HG03342 (cell line): Measurements from ENCODE around the gene SMIM36.
"Not testable (repeated sequence)": the region's sequence is repeated elsewhere in the genome, so short reads cannot be mapped to it uniquely, and the experiment has no call there.

ENCODE experiments used
- ATAC-seq: cut with Tn5 transposase; IDR thresholded peaks from one replicate; pipeline ENCODE4 v1.9.1; 2021; ENCODE audit warnings: mild to moderate bottlenecking, moderate library complexity; ENCODE audit not compliant: unreplicated experiment

SMIM36 gene

DNA sequence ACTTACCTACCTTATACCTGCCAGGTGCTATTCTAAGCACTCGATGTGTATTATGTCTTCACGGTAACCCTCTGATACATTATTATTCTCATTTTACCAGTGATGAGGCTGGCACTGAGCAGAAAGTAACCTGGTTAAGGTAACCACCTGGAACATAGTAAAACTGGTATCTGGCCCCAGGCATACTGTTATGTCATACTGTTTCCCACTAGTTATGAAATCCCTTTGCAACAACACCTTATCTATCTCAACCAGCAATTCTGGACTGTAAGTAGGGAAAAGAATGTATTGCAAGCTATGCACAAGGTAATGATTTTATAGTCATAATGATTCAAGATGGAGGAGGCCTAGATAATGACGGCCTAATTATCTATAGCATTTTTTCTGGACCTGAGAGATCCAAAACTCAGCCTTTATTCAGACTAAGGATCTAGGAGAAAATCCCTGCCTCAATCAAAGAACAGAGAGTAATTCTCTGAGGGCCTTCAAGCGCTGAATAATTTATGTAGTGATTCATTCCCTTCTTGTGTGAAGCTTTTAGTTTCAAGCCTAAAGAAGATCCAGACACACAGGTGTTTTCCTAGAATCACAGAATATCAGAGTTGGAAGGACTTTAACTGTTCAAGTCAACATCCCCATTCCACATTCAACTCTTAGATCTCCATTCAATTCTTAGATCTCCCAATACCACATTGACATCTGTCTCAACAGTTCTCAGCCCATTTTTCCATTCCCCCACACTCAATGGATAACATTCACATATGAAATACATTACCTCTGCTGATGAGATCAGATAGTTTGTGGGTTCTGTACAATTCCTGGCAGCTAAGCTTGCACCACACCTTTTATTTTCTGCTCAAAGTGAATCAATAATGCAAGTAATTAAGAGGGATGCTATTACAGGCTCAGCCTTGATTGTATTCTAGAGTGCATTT lies 74.8 kb downstream of the SMIM36 start:
- peak; percentile 15 for ATAC-seq

GRCh38 chr17:55435408-55435807 lies 75.8 kb downstream of the SMIM36 start:
- no peak for ATAC-seq

DNA sequence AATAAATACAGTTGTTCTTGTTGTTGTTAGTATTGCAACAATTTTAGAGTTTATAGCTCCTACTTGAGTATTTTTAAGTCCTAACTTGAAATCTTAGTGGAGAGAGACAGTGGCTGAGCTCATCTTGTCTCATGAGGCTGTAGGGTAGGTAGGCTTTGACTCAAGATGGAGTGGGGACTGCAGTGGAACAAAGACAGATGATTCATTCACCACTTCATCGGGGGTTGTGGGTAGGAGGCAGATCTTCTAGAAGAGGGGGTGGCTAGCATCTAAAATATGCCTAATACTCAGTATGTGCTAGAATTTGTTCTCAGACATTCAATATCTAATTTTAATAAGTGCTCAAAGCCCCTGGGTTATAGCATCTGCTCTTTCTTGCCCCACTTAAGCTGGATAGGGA lies 76.5 kb downstream of the SMIM36 start:
- no peak for ATAC-seq

GRCh38 chr17:55433629-55434422 lies 77.4 kb downstream of the SMIM36 start:
- ATAC-seq: no peak

- no peak for ATAC-seq
These were observed 78.1 kb downstream of the SMIM36 start for GRCh38 chr17:55433029-55433628.

DNA sequence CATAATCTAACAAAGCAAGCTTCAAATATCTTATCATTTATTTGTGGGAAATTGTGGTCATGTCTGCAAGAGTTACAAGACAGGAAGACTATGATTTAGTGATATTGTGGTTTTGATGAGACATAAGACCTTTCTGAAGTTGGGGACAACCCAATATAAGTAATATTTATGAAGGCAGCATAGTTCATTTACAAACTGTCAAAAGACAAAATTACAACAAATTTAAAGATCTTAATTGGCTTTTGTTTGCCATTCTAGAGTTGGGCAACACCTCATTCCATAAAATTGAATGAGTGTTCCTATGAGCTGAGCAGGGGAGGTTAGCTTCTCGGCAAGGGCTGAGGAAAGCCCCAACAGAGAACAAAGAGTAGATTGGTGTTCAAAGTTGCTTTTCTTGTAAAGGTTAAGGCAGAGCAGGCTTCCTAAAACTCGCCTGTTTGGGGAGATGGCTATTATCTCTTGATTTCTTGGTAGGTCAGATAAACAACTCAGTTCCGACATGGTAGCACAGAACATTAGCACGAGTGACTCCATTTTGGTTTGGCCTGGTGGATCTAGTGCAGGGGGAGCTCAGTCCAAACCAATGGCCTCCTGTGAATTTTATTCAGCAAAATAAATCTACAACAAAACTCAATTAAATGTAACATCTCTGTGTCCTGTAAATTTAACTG lies 78.8 kb downstream of the SMIM36 start:
- no peak for ATAC-seq

DNA sequence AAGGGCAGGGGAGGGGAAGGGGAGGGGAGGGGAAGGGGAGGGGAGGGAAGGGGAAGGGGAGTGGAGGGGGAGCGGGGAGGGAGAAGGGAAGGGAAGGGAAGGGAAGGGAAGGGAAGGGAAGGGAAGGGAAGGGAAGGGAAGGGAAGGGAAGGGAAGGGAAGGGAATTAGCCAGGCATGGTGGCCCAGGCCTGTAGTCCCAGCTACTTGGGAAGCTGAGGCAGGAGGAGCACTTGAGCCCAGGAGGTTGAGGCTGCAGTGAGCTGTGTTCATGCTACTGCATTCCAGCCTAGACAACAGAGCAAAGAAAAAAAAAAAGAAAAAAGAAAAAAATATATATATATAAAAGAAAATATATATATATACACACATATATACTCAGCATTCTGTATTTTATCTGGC lies 79.3 kb downstream of the SMIM36 start:
- ATAC-seq: not testable (repeated sequence)

DNA sequence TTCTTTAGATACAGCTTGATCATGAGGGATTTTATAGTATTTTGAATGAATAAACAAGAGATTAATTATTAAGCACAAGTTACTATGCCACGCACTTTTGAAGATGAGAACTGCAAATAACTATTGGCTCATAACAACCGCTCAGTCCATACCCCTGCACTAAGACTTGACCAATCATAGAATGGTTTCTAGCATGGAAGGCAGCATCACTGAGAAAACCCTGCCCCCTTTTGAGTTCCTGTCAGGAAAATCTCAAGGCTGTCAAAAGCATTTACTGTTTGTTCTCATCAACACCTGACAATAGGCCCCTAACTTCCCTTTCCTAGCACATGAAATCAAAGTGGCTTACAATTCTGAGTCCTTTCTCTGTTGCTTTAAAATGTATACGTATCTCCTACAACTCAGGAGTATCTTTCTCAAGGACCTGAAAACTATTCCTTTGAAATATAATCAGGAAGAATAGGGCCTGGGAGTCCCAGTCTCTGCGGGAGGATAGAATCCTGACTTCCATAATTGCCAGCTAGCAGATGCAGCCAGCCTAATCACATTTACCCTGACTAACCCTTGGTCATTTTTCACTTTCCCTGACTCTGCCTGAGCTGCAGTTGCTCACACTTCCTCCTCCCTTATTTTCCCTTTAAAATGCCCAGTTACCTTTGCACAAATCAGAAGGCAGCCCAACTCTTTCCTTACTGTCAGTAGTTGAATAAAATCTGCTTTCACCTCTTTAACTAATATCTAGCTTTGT lies 80.5 kb downstream of the SMIM36 start:
- no peak for ATAC-seq

DNA sequence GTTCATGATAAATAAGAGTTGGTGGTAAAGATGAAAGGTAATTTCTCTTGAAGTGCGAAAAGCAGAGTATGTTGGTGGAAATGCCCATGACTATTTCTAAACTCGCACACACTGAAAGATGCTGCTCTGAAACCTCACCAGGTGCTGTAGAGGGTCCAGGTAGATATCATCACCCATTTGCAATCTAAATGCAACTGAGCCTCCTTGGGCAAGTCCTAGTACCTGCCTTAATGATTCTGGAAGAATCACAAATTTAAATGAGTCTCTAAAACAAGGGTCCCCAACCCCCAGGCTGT lies 83.7 kb downstream of the SMIM36 start:
- ATAC-seq: peak; percentile 3

DNA sequence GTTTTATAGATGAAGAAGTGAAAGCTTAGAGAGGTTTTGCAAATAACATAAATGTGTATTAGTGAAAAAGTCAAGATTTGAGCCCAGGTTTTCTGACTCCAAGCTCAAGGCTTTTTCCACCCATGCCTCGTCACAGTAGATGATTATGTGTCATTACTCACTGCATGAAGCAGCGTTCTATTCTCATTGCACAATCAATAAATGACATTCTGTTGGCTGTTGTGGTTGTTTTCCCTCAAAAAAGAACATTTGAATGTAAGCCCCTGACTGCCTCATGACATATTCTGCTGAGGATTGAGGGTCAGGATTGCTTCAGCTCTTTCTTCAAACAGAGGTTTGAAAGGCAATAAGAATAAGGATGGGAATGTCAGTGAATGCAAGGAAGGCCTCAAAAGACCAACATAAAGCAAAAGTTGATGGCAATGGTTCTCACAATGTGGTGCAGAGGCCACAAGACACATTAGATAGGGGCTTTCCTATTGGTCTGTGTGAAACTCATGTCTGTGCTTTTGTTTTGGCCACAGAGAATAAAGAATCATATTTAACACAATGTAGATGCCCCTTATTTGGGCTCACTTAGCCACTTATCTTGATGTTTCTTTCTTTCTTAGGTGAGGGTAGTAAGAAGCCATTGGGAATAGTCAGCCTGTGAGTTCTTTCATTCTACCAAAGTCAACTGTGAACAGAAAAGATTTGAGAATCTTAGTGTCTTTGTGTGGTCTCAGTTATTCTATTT lies 84.2 kb downstream of the SMIM36 start:
- ATAC-seq: peak; percentile 45

DNA sequence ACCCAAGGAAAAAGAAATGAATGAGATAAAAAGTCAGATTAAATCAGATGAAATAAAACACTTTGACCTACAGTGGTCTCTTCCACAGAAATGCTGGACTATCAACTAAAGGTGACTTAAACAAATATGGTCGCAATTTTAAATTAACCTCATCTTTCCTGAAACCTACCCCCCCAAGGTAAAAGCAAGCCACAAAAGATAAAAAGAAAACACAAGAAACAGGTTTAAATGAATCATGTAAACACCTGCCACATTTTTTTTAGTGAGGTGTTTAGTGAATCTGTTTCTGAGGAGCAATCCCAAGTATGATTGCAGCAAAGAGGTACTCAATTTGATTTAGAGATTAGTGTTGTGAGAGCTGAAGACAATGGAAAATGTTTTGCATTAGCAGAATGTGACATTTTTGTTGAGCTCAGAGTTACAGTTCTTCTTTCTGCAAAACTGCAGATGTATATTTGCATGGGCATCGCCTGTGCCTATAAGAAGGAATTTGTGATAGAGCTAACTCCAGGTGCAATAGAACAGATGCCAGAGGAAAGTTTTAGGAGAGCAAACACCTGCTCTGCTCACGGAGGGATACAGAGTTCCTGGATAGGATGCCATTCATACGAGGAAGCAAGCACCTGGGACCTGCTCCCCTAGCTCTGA lies 86.2 kb downstream of the SMIM36 start:
- no peak for ATAC-seq

DNA sequence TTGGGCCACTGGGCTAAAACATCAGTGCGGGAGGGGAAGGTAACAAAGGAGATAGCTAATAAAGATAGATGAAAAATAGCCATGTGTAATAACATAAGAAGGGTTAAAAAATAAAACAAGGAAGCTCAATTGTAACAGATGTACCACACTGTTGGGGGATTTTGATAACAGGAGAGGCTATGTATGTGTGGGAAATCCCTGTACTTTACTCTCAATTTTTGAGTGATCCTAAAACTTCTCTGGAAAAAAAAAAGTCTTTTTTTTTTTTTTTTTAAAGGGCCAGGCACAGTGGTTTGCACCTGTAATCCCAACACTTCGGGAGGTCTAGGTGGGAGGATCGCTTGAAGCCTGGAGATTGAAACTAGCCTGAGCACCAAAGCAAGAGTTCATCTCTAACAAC lies 87.7 kb downstream of the SMIM36 start:
- no peak for ATAC-seq

DNA sequence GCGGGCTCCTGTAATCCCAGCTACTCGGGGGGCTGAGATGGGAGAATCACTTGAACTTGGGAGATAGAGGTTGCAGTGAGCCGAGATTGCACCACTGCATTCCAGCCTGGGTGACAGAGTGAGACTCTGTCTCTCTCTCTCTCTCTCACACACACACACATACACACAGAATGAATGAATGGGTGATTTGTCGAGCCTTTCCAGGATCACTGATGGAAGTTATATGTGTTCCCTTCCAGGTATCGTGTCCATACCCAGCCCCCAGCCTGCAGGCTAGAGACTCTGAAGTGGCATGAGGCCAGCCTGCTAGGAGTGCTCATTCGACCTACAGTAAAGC lies 88.5 kb downstream of the SMIM36 start:
- ATAC-seq: not testable (repeated sequence)

DNA sequence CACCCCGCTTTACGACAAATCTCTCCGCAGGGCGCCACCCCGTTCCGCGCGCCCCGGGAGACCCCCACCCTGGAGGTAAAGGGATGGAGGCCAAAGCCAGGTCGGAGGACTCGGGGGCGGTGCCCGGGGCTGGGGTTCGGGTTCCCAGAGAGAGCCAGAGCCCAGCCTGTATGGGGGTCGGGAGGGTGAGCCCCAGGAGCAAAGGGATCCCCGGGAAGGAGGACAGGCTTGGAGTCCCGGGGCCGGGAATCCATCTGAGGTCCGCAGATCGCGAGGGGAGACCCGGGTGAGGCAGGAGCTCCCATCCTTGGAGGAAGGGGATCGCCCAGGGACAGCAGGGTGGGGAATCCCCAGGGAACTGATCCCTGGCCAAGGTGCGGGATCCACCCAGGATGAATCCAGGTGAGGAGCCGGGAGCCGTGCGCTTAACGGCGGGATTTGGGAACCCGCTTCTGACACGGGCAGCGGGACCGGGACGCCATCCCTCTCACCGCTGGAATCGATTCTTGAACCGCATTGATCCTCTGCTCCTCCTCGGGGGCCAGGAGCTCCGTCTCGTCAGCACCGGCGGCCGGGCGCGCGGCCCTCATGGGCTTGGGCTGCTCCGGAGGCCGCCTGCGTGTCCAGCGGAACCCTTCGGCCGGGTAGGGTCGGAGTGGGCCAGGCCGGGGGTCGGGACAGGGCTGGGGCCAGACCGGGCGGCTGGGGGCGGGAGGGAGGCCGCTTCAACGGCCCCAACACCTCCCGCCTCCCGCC lies 89.9 kb downstream of the SMIM36 start, which contains the start of gene MMD:
MMD (minus strand) TSS at position 657 of the 756 bp plus-strand sequence; CDS start at position 517, 140 bp downstream.
- peak; percentile 23 for ATAC-seq

DNA sequence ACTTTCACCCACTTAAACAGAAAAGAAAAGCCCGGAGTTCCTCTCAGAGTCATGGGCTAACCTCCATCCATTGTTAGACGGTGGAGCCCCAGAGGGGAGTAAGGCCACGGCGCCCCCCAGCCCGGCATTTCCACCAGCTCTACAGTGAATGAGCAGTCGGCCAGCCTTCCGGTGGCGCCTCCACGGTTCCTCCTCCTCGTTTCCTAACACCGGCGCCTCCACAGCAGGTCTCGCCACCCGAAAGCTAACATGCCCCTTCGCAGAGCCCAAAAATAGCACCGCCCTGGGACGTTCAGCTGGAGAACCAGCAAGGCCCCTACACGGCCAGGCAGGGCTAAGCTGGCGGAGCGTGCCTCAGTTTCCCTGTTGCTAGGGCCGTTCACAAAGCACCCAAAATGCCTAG lies 90.5 kb downstream of the SMIM36 start:
- ATAC-seq: no peak

DNA sequence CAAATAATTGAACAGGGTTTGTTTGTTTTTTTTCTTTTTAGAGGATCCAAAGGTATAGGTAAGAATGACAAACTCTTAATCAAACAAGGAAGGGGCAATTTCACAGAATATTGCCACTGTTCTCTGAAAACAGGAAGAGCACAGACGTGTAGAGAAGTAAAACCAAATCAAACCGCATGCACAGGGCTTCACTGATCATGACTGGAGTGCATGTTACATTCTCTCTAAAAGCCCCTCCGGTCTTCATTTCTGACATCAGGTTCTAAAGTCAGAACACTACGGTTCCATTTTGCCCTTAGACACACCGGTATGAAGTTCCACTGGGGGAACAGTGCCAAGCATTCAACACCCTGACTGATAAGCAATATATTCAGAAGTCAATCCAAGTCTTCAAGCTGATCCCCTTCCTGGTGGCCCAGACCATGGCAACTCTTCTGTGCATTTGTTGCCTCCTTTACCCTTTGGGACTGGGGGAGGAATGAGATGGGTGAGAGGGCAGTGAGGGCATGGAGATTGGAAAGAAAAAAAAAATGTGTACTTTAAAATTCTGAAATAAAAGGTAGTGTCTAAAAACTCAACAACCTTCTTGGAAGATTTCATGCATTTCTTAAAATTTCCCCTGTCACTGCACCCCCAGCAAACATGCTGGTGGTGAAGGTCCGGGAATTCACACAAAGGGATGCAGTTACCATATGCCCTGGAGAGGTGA lies 91.0 kb downstream of the SMIM36 start:
- peak; percentile 32 for ATAC-seq

DNA sequence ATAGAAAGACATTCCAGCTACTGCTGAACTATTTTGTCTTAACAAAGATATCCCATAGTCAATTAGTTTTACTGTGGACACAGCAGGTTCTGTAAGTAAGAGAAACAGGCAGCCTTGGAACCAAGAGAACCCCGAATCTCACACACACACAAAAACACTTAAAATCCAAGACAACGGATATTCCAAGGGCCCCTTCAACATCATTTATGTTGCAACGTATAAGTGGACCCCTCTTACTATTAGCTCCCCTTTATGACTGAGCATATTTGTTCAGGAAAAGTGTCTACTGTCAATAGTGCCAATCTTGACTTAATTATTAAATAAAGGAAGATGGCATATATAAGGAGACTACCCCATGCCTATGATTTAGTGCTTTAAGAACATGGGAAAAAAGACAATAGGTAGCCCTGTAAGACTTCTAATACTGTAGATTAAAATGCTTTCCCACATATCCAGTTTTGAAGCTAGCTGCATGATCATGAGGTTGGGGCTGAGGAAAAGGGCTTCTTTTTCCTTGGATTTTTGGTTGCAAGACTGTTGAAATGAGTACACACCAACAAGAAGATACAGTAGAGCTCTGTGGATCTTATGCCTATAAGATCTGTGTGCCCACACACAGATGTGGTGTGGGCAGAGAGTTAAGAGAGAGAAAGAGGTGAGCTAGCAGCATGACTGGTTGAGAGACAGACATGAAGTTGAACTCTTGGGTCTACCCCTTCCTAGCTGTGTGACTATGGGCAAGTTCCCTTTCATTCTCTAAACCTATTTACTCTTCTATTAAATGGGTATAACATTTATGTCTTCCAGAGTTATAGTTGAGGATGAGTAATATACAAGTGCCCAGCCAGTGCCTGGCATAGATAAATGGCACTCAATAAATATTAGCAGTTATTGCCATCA lies 92.6 kb downstream of the SMIM36 start:
- no peak for ATAC-seq
